IPS-18a (cell line): ENCODE data around the gene MRPL23.

Experiments
- H3K27ac ChIP-seq: one replicate; pipeline ENCODE4 v1.5.1; 2013; ENCODE audit warnings: low read length
- H3K27me3 ChIP-seq: one replicate; pipeline ENCODE4 v1.6.1; 2013; ENCODE audit warnings: mild to moderate bottlenecking, low read length; ENCODE audit not compliant: control insufficient read depth, insufficient read depth
- H3K36me3 ChIP-seq: one replicate; pipeline ENCODE4 v1.6.1; 2013; ENCODE audit warnings: low read depth, low read length; ENCODE audit not compliant: control insufficient read depth
- H3K4me1 ChIP-seq: one replicate; pipeline ENCODE4 v1.6.1; 2013; ENCODE audit warnings: low read depth, low read length; ENCODE audit not compliant: control insufficient read depth
- H3K4me3 ChIP-seq: one replicate; pipeline ENCODE4 v1.5.1; 2013; ENCODE audit warnings: low read length
- H3K9ac ChIP-seq: one replicate; pipeline ENCODE4 v1.6.1; 2013; ENCODE audit warnings: mild to moderate bottlenecking, low read length, moderate library complexity
- H3K9me3 ChIP-seq: one replicate; pipeline ENCODE4 v1.6.1; 2013; ENCODE audit warnings: low read depth, low read length; ENCODE audit not compliant: control insufficient read depth

Gene MRPL23

DNA sequence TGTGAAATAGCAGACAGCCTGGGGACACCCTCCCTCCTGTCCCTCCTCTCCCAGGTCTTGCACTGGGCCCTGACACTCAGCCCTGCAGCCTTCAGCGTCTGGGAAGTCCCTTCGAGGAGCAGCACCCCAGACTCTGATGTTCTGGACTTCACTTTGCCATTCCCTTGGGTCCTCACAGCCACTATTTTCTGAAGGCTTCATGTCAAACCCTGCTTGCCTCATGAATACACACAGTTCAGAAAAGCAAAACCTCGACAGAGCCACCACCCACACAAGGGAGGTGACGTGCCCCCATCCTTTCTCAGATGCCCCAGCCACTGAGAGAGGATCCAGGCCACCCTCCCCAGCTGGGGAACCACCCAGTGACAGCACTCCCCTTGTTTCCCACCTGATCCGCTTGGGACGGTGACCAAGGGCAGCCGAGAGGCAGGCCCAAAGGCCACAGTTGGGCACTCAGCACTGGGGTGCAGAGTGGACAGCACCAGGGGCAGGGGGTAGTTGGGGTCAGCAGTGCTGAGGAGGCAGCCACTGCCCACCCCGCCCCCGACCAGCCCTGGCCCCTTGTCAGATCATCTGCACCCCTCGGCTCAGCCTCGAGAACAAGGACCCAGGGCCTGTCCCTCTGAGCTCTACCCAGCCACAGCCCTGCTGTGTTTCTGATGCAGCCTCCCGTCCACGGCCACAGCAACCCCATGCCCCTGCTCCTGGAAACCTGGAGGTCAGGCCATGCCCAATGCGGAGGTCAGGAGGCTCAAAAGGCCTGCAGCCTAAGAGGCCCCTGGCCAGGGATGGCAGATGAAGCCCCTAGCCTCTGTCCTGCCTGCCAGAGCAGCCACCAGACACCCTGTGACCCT, 30.8 kb upstream of the MRPL23 start:
- Histone ChIP-seq H3K36me3 (no peaks in the 10 kb centered on the region), H3K27me3 (no peaks in the 10 kb centered on the region), H3K9me3 (no peaks in the 10 kb centered on the region), H3K9ac (no peak overlapping the region), H3K4me1 (no peaks in the 10 kb centered on the region), H3K27ac (no peak overlapping the region), H3K4me3 (no peak overlapping the region)

DNA sequence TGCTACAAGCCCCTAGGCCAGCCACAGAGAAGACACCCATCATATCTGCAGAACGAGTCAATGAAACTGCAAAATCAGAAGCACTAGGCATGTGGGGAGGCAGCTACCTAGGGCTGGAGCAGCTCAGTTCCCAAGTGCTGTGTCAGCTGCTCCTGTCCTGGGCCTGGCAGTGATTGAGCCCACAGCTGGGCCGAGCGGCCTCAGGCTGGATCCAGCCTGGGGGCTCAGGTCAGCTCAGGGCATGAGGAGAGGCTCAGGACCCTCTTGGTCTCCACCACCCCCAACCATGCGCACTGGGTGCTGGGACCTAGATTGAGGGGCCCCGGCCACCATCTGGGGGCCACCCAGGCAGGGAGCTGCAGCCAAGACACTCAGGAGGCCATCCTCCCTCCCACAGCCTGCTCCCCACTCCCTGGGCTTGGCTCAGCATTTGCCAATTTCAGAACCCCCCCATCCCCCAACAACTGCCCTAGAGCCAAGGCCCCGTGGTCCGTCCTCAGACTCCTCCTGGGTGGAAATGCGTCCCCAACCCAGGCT, 30.1 kb upstream of the MRPL23 start:
- Histone ChIP-seq H3K27ac (no peak overlapping the region), H3K27me3 (no peaks in the 10 kb centered on the region), H3K4me1 (no peaks in the 10 kb centered on the region), H3K9ac (no peak overlapping the region), H3K4me3 (no peak overlapping the region), H3K9me3 (no peaks in the 10 kb centered on the region), H3K36me3 (no peaks in the 10 kb centered on the region)

DNA sequence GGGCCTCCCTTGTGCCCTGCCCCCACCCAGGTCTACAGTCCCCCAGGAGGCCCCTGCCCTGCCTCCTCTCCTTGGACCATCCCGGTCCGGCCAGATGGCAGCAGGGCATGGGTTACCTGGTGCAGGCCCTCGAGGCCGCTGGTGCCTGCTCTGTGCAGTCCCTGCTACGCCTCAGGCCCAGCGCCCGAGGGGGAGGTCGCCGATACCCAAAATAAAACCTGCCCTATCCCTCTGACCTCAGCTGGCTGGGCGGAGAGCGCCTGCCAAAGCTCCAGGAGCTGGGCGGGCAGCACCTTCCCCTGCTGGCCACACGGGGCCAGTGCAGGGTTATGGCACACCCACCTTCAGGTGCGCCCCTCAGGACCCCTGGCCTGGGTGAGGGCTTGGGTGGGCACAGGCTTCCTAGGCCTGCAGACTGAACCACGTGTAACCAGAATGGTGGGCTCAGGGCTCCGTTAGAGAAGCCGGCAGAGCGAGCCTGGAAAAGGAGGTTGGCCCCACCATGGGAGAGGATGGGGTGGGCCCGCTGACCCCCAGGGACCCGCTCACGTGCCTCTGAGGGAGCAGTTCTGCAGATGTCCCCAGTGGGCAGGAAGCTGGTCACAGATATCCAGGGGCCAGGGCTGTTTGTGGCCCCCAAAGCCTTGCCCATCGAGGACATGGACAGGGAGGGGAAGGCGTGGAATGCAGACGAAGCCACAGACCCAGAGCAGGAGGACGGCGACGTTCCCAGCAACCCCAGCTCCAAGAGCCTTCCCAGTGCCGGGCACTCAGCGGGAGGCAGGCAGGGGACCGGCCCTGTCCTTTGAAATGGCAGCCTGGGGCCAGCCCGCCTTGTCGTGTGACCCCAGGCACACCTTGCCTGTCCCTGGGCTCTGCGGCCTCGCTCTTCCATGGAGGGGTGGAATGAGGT, 29.4 kb upstream of the MRPL23 start:
- Histone ChIP-seq H3K4me1 (no peaks in the 10 kb centered on the region), H3K4me3 (no peak overlapping the region), H3K9me3 (no peaks in the 10 kb centered on the region), H3K36me3 (no peaks in the 10 kb centered on the region), H3K27me3 (no peaks in the 10 kb centered on the region), H3K27ac (no peak overlapping the region), H3K9ac (no peak overlapping the region)

DNA sequence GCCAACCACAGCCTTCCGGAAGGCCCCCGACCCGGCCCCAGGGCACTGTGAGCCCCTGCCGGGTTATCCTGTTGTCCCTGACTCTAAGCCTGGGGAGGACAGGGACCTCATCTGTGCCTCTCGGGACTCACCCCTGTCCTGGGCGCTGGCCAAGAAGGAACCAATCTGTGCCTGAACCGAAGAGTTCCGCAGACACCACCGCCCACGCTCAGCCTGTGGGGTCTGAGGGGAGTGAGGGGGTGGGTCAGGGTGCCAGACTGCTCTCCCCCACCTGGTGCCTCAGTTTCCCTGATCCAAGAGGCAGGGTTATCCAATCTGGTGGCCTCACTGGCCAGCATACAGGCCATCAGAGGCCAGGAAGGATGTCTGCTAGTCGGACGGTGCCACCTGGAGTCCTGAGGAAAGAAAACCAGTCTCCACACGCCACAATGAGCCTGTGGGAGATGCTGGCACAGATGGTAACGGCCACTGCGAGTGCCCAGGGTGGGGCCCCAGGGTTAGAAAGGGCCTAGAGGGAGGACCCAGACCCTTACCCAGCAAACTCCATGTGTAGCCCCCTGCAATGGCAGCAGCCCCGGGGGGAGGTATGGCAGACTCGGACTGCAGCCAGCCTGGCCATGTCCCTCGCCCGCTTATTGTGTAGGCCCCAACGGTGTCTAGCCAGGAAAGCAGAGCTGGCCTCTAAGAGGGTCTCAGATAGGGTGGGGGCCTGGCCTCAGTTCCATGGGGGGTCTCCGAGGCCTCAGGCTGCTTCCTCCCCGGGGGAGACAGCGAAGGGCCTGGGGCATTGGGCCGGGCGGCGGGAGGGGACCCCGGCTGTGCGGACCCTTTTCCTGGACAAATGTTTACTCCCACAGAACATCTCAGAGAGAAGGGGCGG, 28.5 kb upstream of the MRPL23 start:
- H3K36me3 ChIP-seq, result no peaks in the 10 kb centered on the region
- H3K9me3 ChIP-seq, result no peaks in the 10 kb centered on the region
- no peak overlapping the region for H3K9ac ChIP-seq
- H3K4me3 ChIP-seq, result no peak overlapping the region
- H3K27me3 ChIP-seq, result no peaks in the 10 kb centered on the region
- no peak overlapping the region for H3K27ac ChIP-seq
- no peaks in the 10 kb centered on the region for H3K4me1 ChIP-seq

DNA sequence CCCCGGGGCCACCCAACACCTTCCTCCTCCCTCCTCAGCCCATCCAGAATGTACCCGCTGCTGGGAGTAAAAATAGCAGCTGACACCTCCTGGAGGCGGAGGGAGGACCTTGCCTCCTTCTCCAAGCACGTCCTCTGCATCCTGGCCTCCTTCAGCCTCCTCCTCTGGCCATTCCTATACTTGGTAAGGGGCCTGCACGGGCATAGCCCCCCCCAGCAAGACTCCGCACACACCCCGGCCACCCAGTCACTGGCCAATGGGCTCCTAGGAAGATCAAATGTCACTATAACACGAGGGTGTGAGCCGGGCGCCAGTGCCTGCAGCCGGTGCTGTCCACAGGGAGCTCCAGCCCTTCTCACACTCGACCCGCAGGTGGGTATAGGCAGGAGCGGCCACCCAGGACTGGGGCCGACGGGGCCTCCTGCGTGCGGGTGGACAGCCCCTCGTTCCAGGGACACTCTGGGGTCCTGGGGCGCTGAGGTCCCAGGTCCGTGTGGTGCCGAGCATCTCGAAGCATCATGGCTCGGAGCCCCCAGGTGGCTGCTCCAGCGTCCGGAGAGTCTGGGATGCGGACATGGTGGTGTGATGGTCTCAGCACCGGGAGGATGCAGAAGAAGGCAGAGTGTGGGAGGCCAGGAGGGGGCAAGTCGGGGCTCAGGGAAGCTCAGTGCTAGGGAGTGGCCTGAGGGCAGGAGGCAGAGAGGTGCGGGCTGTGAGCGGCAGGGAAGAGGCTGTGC, 27.6 kb upstream of the MRPL23 start, which contains the start of gene TNNT3:
Gene TNNT3, plus strand, starts transcription at position 313 of the 737 bp plus-strand sequence. CDS start 3,172 bp downstream, outside the sequence.
- no peaks in the 10 kb centered on the region for H3K9me3 ChIP-seq
- no peaks in the 10 kb centered on the region for H3K4me1 ChIP-seq
- H3K4me3 ChIP-seq, result no peak within 1 kb of the TSS
- no peaks in the 10 kb centered on the region for H3K27me3 ChIP-seq
- H3K36me3 ChIP-seq, result no peaks in the 10 kb centered on the region
- no peak within 1 kb of the TSS for H3K27ac ChIP-seq
- no peak within 1 kb of the TSS for H3K9ac ChIP-seq

DNA sequence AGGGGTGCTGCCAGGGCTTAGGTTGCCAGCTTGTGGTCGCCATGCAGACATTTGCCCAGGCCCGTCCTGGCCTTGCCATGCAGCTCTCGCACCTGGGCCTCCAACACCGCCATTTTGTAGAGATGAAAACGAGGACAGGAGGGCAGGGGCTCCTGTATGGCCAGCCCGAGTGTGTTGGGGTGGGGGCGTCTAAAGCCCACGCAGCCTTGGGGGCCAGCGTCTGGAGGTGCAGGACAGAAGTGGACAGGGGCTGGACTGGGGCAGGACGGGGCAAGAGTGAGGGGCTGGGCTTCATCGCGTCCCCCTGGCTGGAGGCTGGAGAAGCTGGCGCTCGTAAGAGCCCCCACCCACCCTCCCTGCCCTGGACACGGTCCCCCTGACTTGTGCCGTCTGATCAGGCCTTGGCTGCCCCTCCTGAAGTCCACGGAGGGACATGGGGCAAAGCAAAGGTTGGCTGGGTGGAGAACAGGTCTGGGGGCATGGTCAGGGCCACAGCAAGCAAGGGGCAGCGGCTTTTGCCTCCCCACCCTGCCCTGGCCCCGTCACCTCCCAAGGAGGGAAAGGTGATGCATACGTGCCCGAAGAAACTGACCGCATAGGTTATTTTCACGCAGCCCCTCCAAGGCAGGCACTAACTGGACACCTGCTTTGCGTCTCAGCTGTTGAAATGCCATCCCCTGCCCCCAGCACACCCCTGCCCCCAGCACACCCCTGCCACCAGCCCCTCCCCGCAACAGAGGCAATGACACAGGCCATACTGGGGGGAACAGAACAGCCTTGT, 26.8 kb upstream of the MRPL23 start:
- Histone ChIP-seq H3K9ac (no peak overlapping the region), H3K27ac (no peak overlapping the region), H3K36me3 (no peaks in the 10 kb centered on the region), H3K4me3 (no peak overlapping the region), H3K9me3 (no peaks in the 10 kb centered on the region), H3K4me1 (no peaks in the 10 kb centered on the region), H3K27me3 (no peaks in the 10 kb centered on the region)

DNA sequence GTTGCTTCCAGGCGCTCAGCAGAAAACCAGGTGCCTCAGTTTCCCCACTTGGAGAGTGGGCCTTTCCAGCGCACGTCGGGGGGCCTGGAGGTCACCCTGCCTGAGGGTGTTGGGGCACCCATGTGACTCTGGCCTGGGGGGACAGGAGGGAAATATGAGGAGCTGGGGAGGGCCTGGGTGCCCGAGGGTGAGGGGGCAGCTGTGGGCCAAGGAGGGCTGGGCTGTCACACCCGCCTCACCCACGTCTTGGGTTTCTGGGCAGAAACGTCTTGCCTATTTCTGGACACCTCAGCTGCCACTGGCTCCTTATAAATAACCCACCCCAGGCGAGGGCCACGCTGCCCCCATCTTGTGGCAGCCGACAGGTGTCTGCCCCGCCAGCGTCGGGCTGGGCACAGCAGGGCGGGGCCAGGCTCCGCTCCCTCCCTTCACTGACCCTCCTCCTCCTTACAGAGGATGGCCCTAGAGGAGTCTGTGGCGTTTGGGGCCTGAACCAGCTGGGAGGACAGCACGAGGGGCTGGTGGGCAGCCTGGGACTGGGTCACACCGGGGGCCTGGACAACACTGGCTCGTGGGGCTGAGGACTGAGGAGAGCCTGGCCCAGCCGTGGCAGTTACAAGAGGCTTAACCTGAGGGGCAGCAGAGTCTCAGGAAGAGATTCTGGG, 26.1 kb upstream of the MRPL23 start:
- Histone ChIP-seq H3K9me3 (no peaks in the 10 kb centered on the region), H3K4me1 (no peaks in the 10 kb centered on the region), H3K27ac (no peak overlapping the region), H3K36me3 (no peaks in the 10 kb centered on the region), H3K4me3 (no peak overlapping the region), H3K9ac (no peak overlapping the region), H3K27me3 (no peaks in the 10 kb centered on the region)

DNA sequence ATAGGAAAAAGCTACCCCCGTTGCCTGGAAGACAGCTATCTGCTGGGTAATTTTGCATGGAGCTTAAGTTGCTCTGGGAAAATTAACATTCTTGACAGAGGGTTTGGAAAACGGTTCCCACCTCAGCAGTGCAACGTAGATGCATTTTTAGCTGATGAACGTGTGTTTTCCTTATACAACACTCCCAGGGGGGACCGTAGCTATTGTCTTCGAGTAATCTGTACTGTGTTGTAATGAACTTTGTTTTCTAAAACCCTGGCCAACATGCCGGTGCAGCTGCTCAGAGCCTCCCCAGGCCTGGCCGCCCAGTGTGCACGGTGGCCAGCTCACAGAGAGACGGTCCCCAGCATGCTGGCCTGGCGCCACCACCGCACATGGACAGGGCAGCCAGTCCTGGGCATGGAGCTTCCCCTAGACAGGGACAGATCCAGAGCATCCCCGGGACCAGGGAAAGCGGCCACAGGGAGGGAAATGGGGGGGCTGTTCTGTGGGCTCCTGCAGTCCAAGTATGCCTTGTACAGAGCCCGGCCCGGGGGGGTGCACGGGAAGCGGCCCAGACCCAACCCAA, 25.5 kb upstream of the MRPL23 start:
- no peaks in the 10 kb centered on the region for H3K27me3 ChIP-seq
- no peak overlapping the region for H3K4me3 ChIP-seq
- H3K27ac ChIP-seq, result no peak overlapping the region
- no peaks in the 10 kb centered on the region for H3K36me3 ChIP-seq
- no peaks in the 10 kb centered on the region for H3K4me1 ChIP-seq
- H3K9me3 ChIP-seq, result no peaks in the 10 kb centered on the region
- H3K9ac ChIP-seq, result no peak overlapping the region

DNA sequence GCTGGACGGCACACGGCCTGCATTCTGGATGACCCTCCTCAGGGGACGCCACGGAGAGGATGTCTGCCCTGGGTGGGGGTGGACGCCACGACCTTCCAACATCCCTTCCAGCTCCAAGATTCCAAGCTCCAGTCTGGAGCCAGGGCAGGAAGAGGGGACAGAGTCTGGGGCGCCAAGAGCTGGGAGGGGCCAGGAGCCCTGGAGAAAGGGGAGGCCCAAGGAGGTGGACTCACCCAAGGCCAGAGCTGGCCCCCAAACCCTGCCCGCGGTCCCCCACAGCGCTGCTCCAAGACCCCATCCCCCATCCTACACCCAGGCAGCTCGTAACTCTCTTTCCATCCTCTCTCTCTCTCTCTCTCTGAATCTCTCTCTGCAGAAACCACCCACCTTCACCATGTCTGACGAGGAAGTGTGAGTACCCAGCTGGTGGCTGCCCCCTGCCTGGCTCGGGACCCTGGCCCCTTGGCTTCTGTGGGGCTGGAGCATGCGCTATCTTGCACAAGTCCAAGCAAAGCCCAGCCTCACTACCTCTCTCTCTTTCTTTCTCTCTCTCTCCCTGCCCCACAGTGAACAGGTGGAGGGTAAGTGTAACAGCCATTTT, 24.6 kb upstream of the MRPL23 start:
- Histone ChIP-seq H3K9ac (no peak overlapping the region), H3K36me3 (no peaks in the 10 kb centered on the region), H3K27ac (no peak overlapping the region), H3K27me3 (no peaks in the 10 kb centered on the region), H3K9me3 (no peaks in the 10 kb centered on the region), H3K4me3 (no peak overlapping the region), H3K4me1 (no peaks in the 10 kb centered on the region)
